Glutamatergic neuron (in vitro differentiated cells): ENCODE results near the gene EEPD1. TPM values are rescaled to one million over a fixed set of nuclear protein-coding genes. Genes with fewer than 3 reads are reported as not detected.

Source experiments
- DNase-seq: peaks from one replicate; pipeline ENCODE4 v3.0.0; 2022
- H3K27ac Mint-ChIP-seq: one replicate; pipeline ENCODE4 v1.8.0; 2020; ENCODE audit warnings: mild to moderate bottlenecking, mixed read lengths, inconsistent platforms; ENCODE audit not compliant: unreplicated experiment
- H3K27me3 Mint-ChIP-seq: one replicate; pipeline ENCODE4 v1.8.0; 2020; ENCODE audit warnings: mild to moderate bottlenecking, moderate library complexity, mixed read lengths, inconsistent platforms; ENCODE audit not compliant: unreplicated experiment
- H3K36me3 Mint-ChIP-seq: one replicate; pipeline ENCODE4 v1.8.0; 2020; ENCODE audit warnings: mild to moderate bottlenecking, mixed read lengths, inconsistent platforms; ENCODE audit not compliant: unreplicated experiment
- H3K4me1 Mint-ChIP-seq: one replicate; pipeline ENCODE4 v1.8.0; 2020; ENCODE audit warnings: mild to moderate bottlenecking, low read depth, mixed read lengths, inconsistent platforms; ENCODE audit not compliant: unreplicated experiment
- H3K4me3 Mint-ChIP-seq: one replicate; pipeline ENCODE4 v1.8.0; 2020; ENCODE audit warnings: mild to moderate bottlenecking, mixed read lengths, inconsistent platforms; ENCODE audit not compliant: unreplicated experiment
- H3K9me3 Mint-ChIP-seq: one replicate; pipeline ENCODE4 v1.8.0; 2020; ENCODE audit warnings: mild to moderate bottlenecking, moderate library complexity, mixed read lengths, inconsistent platforms; ENCODE audit not compliant: unreplicated experiment
- total RNA-seq: library from RNA; stranded (reverse); fragmentation: NEBNext Ultra II Directional; extraction: Animal tissue kit (Norgen Biotek cat#: 25700); gene quantifications from one replicate; pipeline ENCODE4 v1.2.1, GENCODE V29; 2021; ENCODE audit not compliant: unreplicated experiment
- TF ChIP-seq, protein P1 (sequence below): fragments of 200-600 bp; sonication (generic); IDR thresholded peaks from one replicate; pipeline ENCODE4 v1.5.0; 2021; ENCODE audit not compliant: partially characterized antibody, unreplicated experiment

Gene EEPD1
- total RNA-seq, 1 donor from 2014 or later = 63.9 TPM

DNA sequence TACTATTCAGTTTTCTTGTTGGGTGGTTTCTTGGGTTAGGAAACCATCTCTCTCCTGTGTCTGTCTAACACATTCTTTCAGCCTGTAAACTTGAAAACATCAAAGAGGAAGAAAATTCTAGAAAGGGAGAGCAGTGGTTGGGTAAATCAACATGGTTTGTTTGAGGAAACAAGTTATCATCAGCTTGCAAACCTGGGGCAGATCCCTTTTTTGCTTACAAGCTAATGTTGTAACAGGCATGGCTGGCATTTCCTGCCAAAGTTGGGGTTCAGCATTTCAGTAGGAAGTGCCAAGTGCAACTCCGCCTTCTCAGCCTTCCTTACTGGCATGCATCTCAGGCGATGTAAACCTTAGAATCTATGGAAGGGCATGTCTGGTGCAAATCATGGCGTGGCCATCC lies 112.6 kb downstream of the EEPD1 start:
- Mint-ChIP-seq H3K4me1 (peaks cover 2% of the 10 kb centered on the region), H3K27ac (no peak overlapping the region), H3K27me3 (no peaks in the 10 kb centered on the region), H3K9me3 (peaks cover 4% of the 10 kb centered on the region), H3K36me3 (peaks cover 6% of the 10 kb centered on the region), H3K4me3 (no peak overlapping the region)
- TF ChIP-seq, protein P1, sequence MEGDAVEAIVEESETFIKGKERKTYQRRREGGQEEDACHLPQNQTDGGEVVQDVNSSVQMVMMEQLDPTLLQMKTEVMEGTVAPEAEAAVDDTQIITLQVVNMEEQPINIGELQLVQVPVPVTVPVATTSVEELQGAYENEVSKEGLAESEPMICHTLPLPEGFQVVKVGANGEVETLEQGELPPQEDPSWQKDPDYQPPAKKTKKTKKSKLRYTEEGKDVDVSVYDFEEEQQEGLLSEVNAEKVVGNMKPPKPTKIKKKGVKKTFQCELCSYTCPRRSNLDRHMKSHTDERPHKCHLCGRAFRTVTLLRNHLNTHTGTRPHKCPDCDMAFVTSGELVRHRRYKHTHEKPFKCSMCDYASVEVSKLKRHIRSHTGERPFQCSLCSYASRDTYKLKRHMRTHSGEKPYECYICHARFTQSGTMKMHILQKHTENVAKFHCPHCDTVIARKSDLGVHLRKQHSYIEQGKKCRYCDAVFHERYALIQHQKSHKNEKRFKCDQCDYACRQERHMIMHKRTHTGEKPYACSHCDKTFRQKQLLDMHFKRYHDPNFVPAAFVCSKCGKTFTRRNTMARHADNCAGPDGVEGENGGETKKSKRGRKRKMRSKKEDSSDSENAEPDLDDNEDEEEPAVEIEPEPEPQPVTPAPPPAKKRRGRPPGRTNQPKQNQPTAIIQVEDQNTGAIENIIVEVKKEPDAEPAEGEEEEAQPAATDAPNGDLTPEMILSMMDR = no peak
- no peak for DNase-seq

DNA sequence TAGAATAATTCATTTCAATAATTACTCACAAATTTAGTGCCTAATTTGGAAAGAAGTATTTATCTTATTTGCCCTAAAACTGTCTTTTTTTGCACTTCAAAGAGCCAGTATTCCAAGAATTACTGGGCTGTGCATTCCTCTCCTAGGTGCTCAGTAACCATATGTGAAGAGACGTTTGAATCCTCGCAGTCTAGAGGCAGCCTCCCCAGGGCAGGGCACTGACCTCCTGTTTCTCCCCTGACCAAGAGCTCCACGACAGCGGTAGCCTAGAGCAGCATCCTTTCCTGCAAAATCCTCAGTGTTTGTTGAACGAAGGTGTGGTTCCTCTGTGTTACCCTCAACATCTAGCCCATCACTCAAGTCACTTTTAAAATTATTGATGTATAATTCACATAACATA lies 113.1 kb downstream of the EEPD1 start:
- no peak overlapping the region for H3K4me3 Mint-ChIP-seq
- peaks cover 6% of the 10 kb centered on the region for H3K36me3 Mint-ChIP-seq
- H3K4me1 Mint-ChIP-seq = peaks cover 2% of the 10 kb centered on the region
- H3K27me3 Mint-ChIP-seq = no peaks in the 10 kb centered on the region
- H3K27ac Mint-ChIP-seq = no peak overlapping the region
- peaks cover 4% of the 10 kb centered on the region for H3K9me3 Mint-ChIP-seq
- TF ChIP-seq, protein P1 = no peak
- no peak for DNase-seq

DNA sequence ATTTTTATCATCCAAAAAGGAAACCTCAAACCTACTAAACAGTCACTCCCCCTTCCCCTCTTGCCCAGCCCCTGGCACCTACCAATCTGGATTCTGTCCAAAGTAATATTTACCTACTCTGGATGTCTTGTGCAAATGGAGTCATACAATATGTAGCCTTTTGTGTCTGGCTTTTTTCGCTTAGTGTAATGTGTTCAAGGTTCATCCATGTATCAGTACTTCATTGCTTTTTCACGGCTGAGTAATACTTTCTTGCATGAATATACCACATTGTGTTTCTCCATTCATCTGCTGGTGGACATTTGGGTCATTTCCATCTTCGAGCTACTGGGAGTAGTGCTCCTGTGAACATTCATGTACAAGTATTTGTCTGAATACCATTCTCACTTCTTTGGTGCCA lies 113.6 kb downstream of the EEPD1 start:
- no peak for DNase-seq
- TF ChIP-seq, protein P1 = no peak
- H3K4me1 Mint-ChIP-seq = peaks cover 2% of the 10 kb centered on the region
- H3K27ac Mint-ChIP-seq = no peak overlapping the region
- peaks cover 1% of the 10 kb centered on the region for H3K27me3 Mint-ChIP-seq
- H3K4me3 Mint-ChIP-seq = no peak overlapping the region
- H3K9me3 Mint-ChIP-seq = peaks cover 4% of the 10 kb centered on the region
- peaks cover 6% of the 10 kb centered on the region for H3K36me3 Mint-ChIP-seq

DNA sequence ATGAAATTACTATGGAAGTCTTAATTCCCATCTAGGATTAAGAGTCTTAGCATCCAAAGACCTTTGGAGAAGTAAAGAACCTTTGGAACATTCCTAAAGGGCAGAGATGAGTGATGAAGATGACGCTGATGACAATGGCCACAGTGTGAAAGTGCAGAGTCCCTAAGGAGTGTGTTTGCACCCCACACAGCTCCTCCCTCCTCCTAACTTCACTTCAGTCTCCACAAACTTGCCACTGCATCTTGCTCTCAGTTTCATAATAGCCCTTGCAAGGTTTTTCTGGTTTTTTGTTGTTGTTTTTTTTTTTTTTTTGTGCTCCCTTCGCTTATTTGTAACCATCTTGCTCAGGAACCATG lies 119.1 kb downstream of the EEPD1 start:
- Mint-ChIP-seq H3K9me3 (peaks cover 4% of the 10 kb centered on the region), H3K4me1 (peaks cover 21% of the 10 kb centered on the region), H3K4me3 (no peak overlapping the region), H3K27ac (no peak overlapping the region), H3K36me3 (no peaks in the 10 kb centered on the region), H3K27me3 (peaks cover 3% of the 10 kb centered on the region)
- TF ChIP-seq, protein P1 = no peak
- no peak for DNase-seq

DNA sequence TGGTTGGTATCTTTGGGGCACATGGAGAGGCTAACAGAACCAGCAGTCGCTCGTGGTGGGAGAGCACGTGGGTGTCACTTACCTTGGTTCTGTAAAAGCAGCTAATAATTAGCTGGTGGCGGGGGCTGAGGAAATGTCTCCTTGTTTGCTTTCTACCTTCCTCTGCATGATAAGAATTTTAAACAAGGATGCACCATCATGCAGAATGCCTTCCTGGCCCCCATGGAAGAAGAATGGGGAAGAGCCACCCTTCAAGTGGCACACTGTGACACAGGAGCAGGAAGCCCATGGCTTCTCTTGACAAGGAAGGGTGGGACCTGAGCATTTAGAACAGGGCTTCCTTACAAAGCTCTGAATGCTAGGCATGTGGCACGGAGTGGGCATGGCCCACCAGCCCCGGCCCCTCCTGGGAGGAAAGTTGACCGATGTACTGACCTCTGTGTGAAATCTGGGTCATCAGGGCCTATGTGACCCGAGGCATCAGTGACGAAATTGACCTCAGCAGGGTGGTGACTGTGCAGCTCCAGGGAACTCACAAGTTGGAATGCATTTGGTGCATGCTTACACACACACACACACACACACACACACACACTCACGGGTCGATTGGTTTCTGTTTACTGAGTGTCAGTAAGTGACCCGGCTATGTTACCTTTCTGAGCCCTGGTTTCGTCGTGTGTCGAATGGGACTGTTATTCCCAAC lies 119.7 kb downstream of the EEPD1 start:
- Mint-ChIP-seq H3K27me3 (peaks cover 5% of the 10 kb centered on the region), H3K27ac (no peak overlapping the region), H3K9me3 (peaks cover 5% of the 10 kb centered on the region), H3K4me1 (peaks cover 26% of the 10 kb centered on the region), H3K36me3 (no peaks in the 10 kb centered on the region), H3K4me3 (no peak overlapping the region)
- DNase-seq = no peak
- TF ChIP-seq, protein P1 = no peak
